ENCODE results near the gene MSI1. TPM values are rescaled to one million over a fixed set of nuclear protein-coding genes. Genes with fewer than 3 reads are reported as not detected.

Gene MSI1
- total RNA-seq: not detected in 2 replicates

GRCh38 chr12:120368789-120369602, at the start of gene MSI1:
TSS of gene MSI1 (minus strand) at chr12:120369164. CDS start at chr12:120369091, 73 bp downstream.
- intact Hi-C loops (cut with micrococcal nuclease): no loop called here

DNA sequence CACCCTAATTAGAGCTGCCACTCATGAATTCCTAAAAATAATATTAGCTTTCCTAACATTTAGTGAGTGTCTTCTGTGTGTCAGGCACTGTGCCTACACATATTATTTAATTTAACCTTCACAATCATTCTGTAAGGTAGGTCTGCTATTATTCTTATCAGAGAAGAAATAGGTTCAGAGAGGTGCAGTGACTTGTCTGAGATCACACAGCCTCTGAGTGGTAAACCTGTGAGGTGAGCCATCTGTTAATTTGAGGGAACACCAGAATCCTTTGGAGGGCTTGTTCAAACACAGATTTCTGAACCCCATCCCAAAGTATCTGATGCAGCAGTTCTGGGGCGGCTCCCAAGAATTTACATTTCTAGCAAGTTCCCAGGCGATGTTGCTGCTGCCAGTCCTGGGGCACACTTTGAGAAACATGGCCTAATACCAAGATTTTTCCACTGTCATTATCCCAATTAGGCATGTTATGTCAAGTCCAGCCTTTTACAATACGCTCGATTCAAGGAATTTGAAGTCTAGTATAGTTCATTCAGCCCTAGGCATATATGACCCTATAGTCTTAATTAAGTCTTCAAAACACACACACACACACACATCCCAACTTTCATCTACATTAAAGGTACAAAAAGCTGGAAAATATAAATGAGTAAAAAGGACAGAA, 49.1 kb upstream of the MSI1 start:
- intact Hi-C loops (cut with micrococcal nuclease): no loop called here

- intact Hi-C loops (cut with micrococcal nuclease): no loop called here
These were observed 47.7 kb upstream of the MSI1 start for GRCh38 chr12:120416490-120417216.

DNA sequence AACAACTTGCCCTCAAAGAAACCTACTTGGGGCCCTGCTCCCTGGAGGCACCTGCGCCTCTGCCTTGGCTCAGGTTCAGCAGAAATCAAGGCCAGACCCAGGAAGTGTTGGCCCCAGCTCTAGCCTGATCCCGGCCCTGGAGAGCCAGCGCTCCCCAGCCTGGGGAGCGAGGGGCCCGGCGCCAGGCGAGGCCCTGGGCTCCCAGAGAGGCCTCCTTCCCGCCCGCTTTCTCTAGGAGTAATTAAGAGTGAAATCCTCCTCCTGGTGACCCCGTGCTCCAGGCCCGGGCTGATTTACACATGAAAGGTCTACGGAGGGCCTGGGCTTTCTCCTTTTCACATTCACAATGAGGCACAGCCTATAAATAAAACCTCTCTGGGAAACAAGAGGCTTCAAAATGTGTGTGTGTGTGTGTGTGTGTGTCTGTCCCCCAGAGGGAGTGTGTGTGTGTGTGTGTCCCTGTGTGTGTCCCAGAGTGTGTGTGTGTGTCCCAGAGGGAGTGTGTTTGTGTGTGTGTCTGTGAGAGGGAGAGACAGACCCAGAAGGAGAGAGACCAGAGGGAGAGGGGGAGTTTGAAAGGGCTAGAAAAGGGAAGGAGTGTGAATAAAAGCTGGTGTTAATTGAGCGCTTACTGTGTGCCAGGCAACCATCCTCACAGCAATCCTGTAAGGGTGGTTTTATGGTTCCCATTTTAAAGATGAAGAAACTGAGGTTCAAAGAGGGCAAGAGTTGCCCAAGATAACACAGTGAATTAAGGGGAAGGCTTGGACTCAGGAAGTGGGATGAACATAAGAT, 45.1 kb upstream of the MSI1 start:
- intact Hi-C loops (cut with micrococcal nuclease): no loop called here

DNA sequence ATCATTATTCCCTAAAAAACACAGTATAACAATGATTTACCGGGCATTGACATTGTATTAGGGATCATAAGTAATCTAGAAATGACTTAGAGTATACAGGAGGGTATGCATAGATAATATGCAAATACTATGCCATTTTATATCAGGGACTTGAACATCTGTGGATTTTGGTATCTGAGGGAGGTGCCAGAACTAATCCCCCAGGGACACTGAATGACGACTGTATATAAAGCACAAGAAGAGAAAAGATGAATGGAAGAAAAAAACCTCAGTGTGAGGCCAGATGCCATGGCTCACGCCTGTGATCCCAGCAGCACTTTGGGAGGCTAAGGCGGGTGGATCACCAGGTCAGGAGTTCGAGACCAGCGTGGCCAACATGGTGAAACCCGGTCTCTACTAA, 43.5 kb upstream of the MSI1 start:
- intact Hi-C loops (cut with micrococcal nuclease): no loop called here

- intact Hi-C loops (cut with micrococcal nuclease): no loop called here
These were observed 39.8 kb upstream of the MSI1 start for GRCh38 chr12:120408771-120409170.

DNA sequence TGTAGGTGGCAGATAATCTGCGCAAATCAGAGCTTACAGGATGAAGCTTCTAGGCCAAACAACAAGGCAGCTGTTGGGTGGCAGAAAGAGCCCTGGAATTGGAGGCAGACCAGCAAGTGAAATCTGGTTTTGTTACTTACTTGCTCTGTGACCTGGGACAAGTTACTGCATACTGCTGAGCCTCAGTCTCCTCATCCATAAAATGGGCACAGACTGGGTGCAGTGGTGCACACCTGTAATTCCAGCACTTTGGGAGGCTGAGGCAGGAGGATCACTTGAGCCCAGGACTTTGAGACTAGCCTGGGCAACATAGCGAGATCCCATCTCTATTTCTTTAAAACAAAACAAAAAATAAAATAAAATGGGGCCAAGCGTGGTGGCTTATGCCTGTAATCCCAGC, 37.6 kb upstream of the MSI1 start:
- intact Hi-C loops (cut with micrococcal nuclease): no loop called here

DNA sequence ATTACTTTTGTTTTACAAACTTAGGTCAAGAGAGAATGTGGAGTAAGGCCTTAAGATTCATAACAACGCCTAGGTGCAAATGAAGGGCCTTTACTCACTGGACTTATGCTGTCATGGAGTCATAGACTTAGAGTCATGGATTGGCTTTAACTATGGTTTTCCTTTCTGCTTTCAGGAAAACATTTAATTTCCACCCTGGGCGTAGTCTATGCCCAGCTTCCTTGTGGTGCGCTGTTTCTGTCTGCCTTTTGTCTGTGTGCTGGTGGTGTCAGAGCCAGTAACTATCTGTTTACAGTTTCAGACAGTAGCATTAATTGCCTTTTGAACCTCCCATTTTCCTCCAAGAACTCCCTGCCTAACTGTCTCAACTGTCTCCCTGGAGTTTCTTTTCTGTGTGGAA, 37.1 kb upstream of the MSI1 start:
- intact Hi-C loops (cut with micrococcal nuclease): no loop called here

- intact Hi-C loops (cut with micrococcal nuclease): no loop called here
These were observed 35.3 kb upstream of the MSI1 start for GRCh38 chr12:120404271-120404670.

GRCh38 chr12:120403869-120404268, 34.9 kb upstream of the MSI1 start:
- intact Hi-C loops (cut with micrococcal nuclease): no loop called here

GRCh38 chr12:120402217-120402616, 33.3 kb upstream of the MSI1 start:
- intact Hi-C loops (cut with micrococcal nuclease): no loop called here

- intact Hi-C loops (cut with micrococcal nuclease): no loop called here
These were observed 30.6 kb upstream of the MSI1 start for GRCh38 chr12:120399531-120399930.

GRCh38 chr12:120397824-120398540, 29.0 kb upstream of the MSI1 start:
- intact Hi-C loops (cut with micrococcal nuclease): no loop called here

- intact Hi-C loops (cut with micrococcal nuclease): no loop called here
These were observed 25.8 kb upstream of the MSI1 start for GRCh38 chr12:120394483-120395367.

GRCh38 chr12:120390540-120391120, 21.7 kb upstream of the MSI1 start:
- intact Hi-C loops (cut with micrococcal nuclease): no loop called here

DNA sequence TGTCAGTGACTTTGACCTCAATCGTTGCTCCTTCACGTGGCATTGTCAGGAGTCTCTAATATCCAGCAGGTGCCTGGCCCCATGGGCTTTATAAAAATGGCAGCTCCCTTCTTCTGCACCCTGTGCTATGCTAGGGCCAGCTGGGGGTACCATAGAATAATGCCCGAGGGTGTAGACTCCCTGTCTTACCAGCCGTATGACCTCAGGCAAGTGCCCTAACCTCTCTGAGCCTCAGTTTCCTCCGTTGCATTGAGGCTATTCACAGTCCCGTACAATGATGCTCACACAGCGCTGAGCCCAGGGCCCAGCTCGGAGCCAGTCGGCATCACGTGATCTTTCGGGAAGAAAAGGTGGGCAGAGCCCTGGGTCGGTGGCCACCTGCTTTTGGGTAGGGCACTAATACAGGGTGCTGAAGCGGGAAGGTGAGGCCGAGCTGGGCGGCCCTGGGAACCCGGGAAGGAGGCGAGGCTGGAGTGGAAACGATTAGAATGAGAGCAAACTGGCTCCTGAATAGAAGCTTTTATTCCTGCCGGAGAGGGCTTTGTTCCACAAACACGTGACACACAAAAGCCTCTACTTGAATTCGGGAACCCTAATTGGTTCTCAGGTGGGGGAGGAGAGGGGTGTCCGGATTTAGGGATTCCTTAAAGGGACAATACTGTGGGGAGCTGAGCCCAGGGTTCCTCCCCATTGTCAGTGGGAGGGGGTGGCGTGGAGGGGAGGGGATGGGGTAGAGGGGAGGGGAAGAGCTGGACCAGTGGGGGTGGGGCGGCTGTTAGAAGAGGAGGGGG, 19.9 kb upstream of the MSI1 start:
- intact Hi-C loops (cut with micrococcal nuclease): no loop called here

GRCh38 chr12:120381752-120382419, 12.9 kb upstream of the MSI1 start:
- intact Hi-C loops (cut with micrococcal nuclease): no loop called here

- intact Hi-C loops (cut with micrococcal nuclease): no loop called here
These were observed 9.1 kb upstream of the MSI1 start for GRCh38 chr12:120378036-120378435.

Data from T-helper 1 cell treated with Interleukin-12 subunit alpha and Interleukin-12 subunit beta and Interleukin-4 antibody, amounts not matched to agents 30 ng/mL and 1 ng/mL, for 36 hours (primary cell).